DLD1 (cell line): Measurements from ENCODE around the gene PLCB1.

ENCODE experiments used
- in situ Hi-C: cut with HindIII; loops from 2 replicates; pipeline ENCODE4 v1.10.0; 2017; ENCODE audit warnings: low sequenced_read_pairs

The PLCB1 gene

GRCh38 chr20:8242066-8242465 is 110.0 kb downstream of the PLCB1 start:
- in situ Hi-C loops: no loop called here

GRCh38 chr20:8242827-8243724 is 111.0 kb downstream of the PLCB1 start:
- in situ Hi-C loops: no loop called here

- in situ Hi-C loops: no loop called here
Measured at GRCh38 chr20:8244637-8245036, 112.6 kb downstream of the PLCB1 start.

- in situ Hi-C loops: no loop called here
Measured at GRCh38 chr20:8246153-8246552, 114.1 kb downstream of the PLCB1 start.

GRCh38 chr20:8246716-8247115 is 114.7 kb downstream of the PLCB1 start:
- in situ Hi-C loops: no loop called here

- in situ Hi-C loops: no loop called here
Measured at GRCh38 chr20:8248051-8248450, 116.0 kb downstream of the PLCB1 start.

GRCh38 chr20:8249634-8250033 is 117.6 kb downstream of the PLCB1 start:
- in situ Hi-C loops: no loop called here

- in situ Hi-C loops: no loop called here
Measured at GRCh38 chr20:8250539-8251200, 118.6 kb downstream of the PLCB1 start.

GRCh38 chr20:8251201-8251575 is 119.1 kb downstream of the PLCB1 start:
- in situ Hi-C loops: no loop called here

GRCh38 chr20:8254911-8255582 is 123.0 kb downstream of the PLCB1 start:
- in situ Hi-C loops: no loop called here

- in situ Hi-C loops: no loop called here
Measured at GRCh38 chr20:8255945-8256632, 124.0 kb downstream of the PLCB1 start.

GRCh38 chr20:8260837-8261251 is 128.8 kb downstream of the PLCB1 start:
- in situ Hi-C loops: no loop called here

GRCh38 chr20:8262721-8263120 is 130.7 kb downstream of the PLCB1 start:
- in situ Hi-C loops: no loop called here

GRCh38 chr20:8265588-8265987 is 133.5 kb downstream of the PLCB1 start:
- in situ Hi-C loops: no loop called here

GRCh38 chr20:8267009-8267408 is 134.9 kb downstream of the PLCB1 start:
- in situ Hi-C loops: no loop called here

GRCh38 chr20:8271727-8272126 is 139.7 kb downstream of the PLCB1 start:
- in situ Hi-C loops: no loop called here

GRCh38 chr20:8272766-8273165 is 140.7 kb downstream of the PLCB1 start:
- in situ Hi-C loops: no loop called here

- in situ Hi-C loops: no loop called here
Measured at GRCh38 chr20:8284902-8285301, 152.8 kb downstream of the PLCB1 start.

GRCh38 chr20:8287340-8287739 is 155.3 kb downstream of the PLCB1 start:
- in situ Hi-C loops: no loop called here

GRCh38 chr20:8291200-8291599 is 159.1 kb downstream of the PLCB1 start:
- in situ Hi-C loops: no loop called here

- in situ Hi-C loops: no loop called here
Measured at GRCh38 chr20:8291873-8292272, 159.8 kb downstream of the PLCB1 start.
